ENCODE measurements around the gene SNPH. TPM values are rescaled to one million over a fixed set of nuclear protein-coding genes. Genes with fewer than 3 reads are reported as not detected.

SNPH gene
- total and polyA plus RNA-seq, 7 donors: under 0.01 to 21.0 (median 6.4) TPM

DNA sequence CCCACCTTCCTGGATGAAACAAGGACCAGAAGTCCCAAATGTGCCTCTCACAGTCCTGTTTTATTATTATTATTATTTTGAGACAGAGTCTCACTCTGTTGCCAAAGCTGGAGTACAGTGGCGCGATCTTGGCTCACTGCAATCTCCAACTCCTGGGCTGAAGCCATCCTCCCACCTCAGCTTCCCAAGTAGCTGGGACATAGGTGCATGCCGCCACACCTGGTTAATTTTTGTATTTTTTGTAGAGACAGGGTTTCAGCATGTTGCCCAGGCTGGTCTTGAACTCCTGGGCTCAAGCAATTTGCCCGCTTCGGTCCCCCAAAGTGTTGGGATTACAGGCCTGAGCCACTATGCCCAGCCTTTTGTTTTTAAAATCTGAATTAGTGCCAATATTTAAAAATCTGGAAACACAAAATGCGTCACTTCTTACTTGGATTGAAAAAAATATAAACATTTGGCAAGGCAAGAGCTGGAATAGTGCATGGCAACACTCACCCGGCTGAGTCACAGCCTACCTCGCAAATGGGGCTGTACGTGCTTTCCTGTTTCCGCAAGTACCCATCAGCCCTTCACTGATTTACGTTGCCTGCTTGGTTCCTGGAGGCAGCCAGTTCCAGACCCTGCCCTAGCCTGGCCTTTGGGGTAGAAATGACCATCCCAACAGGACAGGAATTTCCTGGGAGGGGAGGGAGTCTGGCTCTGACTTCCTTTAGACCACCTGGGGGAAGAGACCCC is 56.6 kb downstream of the SNPH start:
- 77 to 85% methylated on average over 11 of the region's 11 CpGs for WGBS, 2 donors
- no peaks in the 10 kb centered on the region for H3K9me3 ChIP-seq
- peak; percentile 72 for DNase-seq
- no peak for TF ChIP-seq POLR2A (IDR thresholded peaks at IDR 0.05)
- TF ChIP-seq EP300 (IDR thresholded peaks at IDR 0.05): peak in 2 of 4 donors; percentile 7 to 27
- TF ChIP-seq POLR2AphosphoS5 (IDR thresholded peaks at IDR 0.05): peak in 2 of 4 donors; percentile 34 to 70
- peak overlapping the region; percentile 45 to 99 (median 98) for H3K27ac ChIP-seq
- intact Hi-C loops (cut with DNase I): no loop called here
- no peaks in the 10 kb centered on the region for H3K36me3 ChIP-seq
- peaks cover 0 to 31% (median 26%) of the 10 kb centered on the region in 4 donors for H3K4me1 ChIP-seq
- no peak overlapping the region for H3K4me3 ChIP-seq
- no peaks in the 10 kb centered on the region for H3K27me3 ChIP-seq

DNA sequence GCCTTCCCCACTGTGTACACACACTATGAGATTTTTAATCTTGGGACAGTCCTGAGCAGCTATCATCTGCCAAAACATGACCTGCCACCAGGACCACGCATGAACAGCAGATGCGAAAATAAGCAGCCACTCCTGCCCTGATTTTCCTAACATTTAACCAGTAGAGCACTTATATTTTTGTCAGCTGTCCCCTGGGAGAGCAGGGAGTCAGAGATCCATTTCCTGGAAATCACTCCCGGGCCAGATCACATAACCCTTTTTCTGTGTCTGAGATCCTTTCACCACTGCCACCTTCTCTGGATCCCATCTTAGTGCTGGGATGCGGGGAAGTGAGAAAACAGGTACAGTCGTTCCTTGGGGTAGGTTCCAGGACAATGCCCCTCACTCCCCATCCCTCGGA is 57.2 kb downstream of the SNPH start:
- TF ChIP-seq POLR2AphosphoS5 (IDR thresholded peaks at IDR 0.05) (no peak), POLR2A (IDR thresholded peaks at IDR 0.05) (no peak), EP300 (IDR thresholded peaks at IDR 0.05) (no peak)
- TF ChIP-seq, protein P1, sequence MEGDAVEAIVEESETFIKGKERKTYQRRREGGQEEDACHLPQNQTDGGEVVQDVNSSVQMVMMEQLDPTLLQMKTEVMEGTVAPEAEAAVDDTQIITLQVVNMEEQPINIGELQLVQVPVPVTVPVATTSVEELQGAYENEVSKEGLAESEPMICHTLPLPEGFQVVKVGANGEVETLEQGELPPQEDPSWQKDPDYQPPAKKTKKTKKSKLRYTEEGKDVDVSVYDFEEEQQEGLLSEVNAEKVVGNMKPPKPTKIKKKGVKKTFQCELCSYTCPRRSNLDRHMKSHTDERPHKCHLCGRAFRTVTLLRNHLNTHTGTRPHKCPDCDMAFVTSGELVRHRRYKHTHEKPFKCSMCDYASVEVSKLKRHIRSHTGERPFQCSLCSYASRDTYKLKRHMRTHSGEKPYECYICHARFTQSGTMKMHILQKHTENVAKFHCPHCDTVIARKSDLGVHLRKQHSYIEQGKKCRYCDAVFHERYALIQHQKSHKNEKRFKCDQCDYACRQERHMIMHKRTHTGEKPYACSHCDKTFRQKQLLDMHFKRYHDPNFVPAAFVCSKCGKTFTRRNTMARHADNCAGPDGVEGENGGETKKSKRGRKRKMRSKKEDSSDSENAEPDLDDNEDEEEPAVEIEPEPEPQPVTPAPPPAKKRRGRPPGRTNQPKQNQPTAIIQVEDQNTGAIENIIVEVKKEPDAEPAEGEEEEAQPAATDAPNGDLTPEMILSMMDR (IDR thresholded peaks at IDR 0.05): no peak
- 79 to 84% methylated on average over 6 of the region's 6 CpGs for WGBS, 2 donors
- no peak overlapping the region for H3K4me3 ChIP-seq
- H3K9me3 ChIP-seq: no peaks in the 10 kb centered on the region
- no peaks in the 10 kb centered on the region for H3K27me3 ChIP-seq
- no peaks in the 10 kb centered on the region for H3K36me3 ChIP-seq
- peaks cover 0 to 36% (median 31%) of the 10 kb centered on the region in 4 donors for H3K4me1 ChIP-seq
- DNase-seq: peak; percentile 42
- H3K27ac ChIP-seq: peak overlapping the region; percentile 13 to 99 (median 98)
- intact Hi-C loops (cut with DNase I): no loop called here

DNA sequence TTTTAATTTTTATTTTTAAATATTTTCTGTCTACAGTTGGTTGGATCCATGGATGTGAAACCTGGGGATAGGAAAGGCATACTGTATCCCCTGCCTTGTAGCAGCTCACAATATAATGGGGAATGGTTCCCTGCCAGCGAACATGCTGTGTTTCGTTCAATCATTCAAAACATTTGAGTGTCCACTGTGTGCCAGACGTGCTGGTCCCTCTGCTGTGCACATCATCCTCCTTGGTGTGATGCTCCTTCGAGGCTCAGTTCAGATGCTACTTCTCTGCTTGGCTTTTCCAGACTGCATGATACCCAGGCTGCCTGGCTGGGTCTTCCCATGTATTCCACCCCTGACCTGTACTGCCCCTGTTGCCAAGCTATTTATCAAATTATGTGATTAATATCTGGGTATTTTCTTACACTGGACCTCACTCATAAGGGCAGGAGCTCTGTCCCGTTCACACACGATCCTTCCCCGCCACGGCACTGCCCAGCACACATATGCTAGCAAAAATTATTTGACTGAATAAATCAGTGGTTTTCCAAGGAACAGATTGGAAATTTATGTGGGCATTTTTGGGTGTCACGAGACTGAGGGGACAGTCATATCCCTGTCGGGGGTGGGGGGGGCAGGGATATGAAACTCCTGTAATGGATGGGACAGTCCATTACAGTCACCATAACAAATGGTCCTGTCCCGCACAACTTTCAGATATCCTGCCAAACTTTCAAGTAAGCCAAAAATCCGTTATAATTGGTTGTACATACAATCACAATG is 57.9 kb downstream of the SNPH start:
- Histone ChIP-seq H3K27me3 (no peaks in the 10 kb centered on the region), H3K36me3 (no peaks in the 10 kb centered on the region), H3K4me1 (peaks cover 0 to 43% (median 38%) of the 10 kb centered on the region in 4 donors), H3K4me3 (no peak overlapping the region), H3K27ac (peak overlapping the region; percentile 97 to 99 (median 98)), H3K9me3 (no peaks in the 10 kb centered on the region)
- no peak for TF ChIP-seq POLR2AphosphoS5 (IDR thresholded peaks at IDR 0.05)
- no peak for TF ChIP-seq EP300 (IDR thresholded peaks at IDR 0.05)
- no peak for TF ChIP-seq POLR2A (IDR thresholded peaks at IDR 0.05)
- TF ChIP-seq, protein P1 (IDR thresholded peaks at IDR 0.05): no peak
- intact Hi-C loops (cut with DNase I): loop anchor here (2.0 kb wide), 2 partner anchors 57 to 143 kb away; partner anchors contain the start of genes NSFL1C and SNPH
- DNase-seq: peak; percentile 59
- WGBS, 2 donors: 81 to 88% methylated on average over 12 of the region's 12 CpGs

DNA sequence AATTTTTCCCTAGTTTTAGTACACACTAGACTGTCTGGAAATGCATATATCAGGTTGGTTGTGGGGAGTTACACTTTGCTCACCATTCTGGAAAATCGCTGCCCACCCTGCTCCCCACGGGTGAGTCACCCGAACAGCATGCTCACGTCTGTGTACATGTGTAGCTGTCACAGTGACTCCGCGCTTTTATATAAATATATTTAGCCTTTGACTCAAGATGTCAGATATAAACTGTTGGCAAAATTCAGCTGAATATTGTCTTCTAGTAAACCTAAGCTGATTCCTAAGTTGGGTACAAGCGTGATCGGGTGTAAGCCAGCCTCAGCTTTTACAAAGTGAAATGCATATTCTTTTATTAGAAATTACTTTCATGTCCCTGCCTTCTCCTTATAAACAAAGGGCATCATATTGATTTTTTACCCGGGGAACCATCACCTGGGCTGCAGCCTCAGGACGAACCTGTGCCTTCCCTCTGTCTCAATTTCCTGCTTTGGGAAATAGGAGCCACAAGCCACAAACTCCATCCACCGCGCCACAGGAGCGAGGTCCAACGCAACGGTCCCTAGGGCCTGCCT is 58.6 kb downstream of the SNPH start:
- TF ChIP-seq POLR2A (IDR thresholded peaks at IDR 0.05) (no peak), POLR2AphosphoS5 (IDR thresholded peaks at IDR 0.05) (peak in 1 of 4 donors; percentile 26)
- H3K9me3 ChIP-seq: no peaks in the 10 kb centered on the region
- intact Hi-C loops (cut with DNase I): loop anchor here (1.0 to 2.0 kb wide), 3 partner anchors 58 to 142 kb away; partner anchors contain the start of genes FKBP1A, NSFL1C and SNPH
- H3K36me3 ChIP-seq: no peaks in the 10 kb centered on the region
- no peaks in the 10 kb centered on the region for H3K27me3 ChIP-seq
- H3K4me3 ChIP-seq: peak overlapping the region; percentile 87 to 90 (median 89)
- H3K27ac ChIP-seq: peak overlapping the region; percentile 97 to 99 (median 98)
- peaks cover 0 to 46% (median 41%) of the 10 kb centered on the region in 4 donors for H3K4me1 ChIP-seq
- WGBS, 2 donors: 29 to 32% methylated on average over 15 of the region's 15 CpGs
- DNase-seq: peak; percentile 60

DNA sequence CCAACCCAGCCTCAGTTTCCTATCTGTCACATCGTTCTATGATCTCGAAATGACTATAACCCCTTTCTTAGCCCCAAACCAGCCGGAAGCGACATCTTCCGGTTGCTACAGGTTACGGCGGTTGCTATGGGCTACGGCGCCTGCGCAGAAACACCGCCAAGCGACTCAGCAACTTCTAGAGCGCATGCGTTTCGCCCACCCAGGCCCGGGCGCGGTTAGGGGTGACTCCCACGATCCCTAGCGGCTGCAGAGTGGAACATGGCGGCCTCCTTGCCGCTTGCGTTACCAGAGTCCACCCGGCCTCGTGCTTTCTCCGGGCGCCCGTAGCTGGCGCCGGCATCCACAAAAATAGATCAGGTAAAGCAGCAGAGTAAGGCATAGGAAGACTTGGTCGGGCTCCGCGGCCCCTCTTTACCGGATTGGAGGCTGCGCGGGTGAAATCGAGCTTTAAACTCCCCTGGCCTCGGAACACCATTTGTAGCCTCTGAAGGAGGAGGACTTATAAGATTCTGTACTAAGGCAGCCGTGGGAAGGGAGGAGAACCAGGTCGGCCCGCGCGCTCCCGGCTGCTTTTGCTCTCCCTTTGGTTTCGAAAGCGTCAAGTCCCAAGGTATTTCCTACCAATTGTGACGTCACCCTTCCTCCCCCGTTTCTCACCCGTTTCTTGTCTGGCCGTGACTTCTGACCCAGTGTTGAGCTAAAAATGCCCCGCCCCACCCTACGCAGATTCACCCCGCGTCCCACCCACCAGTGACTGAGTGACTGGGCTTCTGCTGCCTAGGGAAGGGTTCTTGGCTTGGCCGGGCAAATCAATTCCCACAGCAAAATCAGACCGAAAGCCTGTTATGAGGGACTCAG is 59.3 kb downstream of the SNPH start:
- WGBS, 2 donors: 0 to 1% methylated on average over 56 of the region's 56 CpGs
- Histone ChIP-seq H3K27ac (peak overlapping the region; percentile 97 to 99 (median 98)), H3K27me3 (no peaks in the 10 kb centered on the region), H3K9me3 (no peaks in the 10 kb centered on the region), H3K36me3 (no peaks in the 10 kb centered on the region), H3K4me3 (peak overlapping the region; percentile 87 to 90 (median 89)), H3K4me1 (peaks cover 0 to 49% (median 47%) of the 10 kb centered on the region in 4 donors)
- intact Hi-C loops (cut with DNase I): loop anchor here (1.0 to 2.0 kb wide), 4 partner anchors 57 to 141 kb away; partner anchors contain the start of genes FKBP1A, NSFL1C and SNPH
- peak; percentile 99 for DNase-seq
- TF ChIP-seq, protein P1 (IDR thresholded peaks at IDR 0.05): peak in 3 of 4 experiments; percentile 27 to 43 (median 33)
- TF ChIP-seq POLR2AphosphoS5 (IDR thresholded peaks at IDR 0.05): peak; percentile 89 to 96 (median 94)
- peak in 1 of 4 donors; percentile 79 for TF ChIP-seq EP300 (IDR thresholded peaks at IDR 0.05)
- TF ChIP-seq POLR2A (IDR thresholded peaks at IDR 0.05): peak; percentile 83 to 89
